HEK293 (cell line): ENCODE data around the gene DNAH12.

Experiments
- CTCF ChIA-PET: fragments of 350-600 bp; formaldehyde crosslinking; extraction: SDS; loops from one replicate; lab custom pipeline; 2021; ENCODE audit warnings: antibody characterized with exemption; lab: Yijun Ruan, JAX
- POLR2A ChIA-PET: fragments of 300-600 bp; formaldehyde crosslinking; extraction: SDS; loops from one replicate; lab custom pipeline; 2020; ENCODE audit warnings: antibody characterized with exemption, inconsistent platforms; lab: Yijun Ruan, JAX
- H3K27ac ChIP-seq: fragments of 200-500 bp; sonication (Bioruptor generic); 2 replicates; pipeline ENCODE4 v1.5.1; 2014; ENCODE audit warnings: low read depth, low read length, control low read depth, inconsistent platforms; ENCODE audit errors: extremely low read depth
- H3K36me3 ChIP-seq, 2 experiments: fragments of 200-500 bp in 1 of 2; sonication (Bioruptor generic) in 1 of 2; 1 replicate in 1 of 2; 2 replicates in 1 of 2; pipeline ENCODE4 v1.5.1; 2014 to 2017; ENCODE audit warnings: inconsistent platforms in 2 of 2, low read length in 2 of 2; ENCODE audit not compliant: control insufficient read depth in 2 of 2, insufficient read depth in 1 of 2
- H3K4me1 ChIP-seq: fragments of 200-500 bp; sonication (Bioruptor generic); 2 replicates; pipeline ENCODE4 v1.5.1; 2014; ENCODE audit warnings: mild to moderate bottlenecking, low read length, inconsistent platforms; ENCODE audit not compliant: control insufficient read depth, insufficient read depth
- H3K4me3 ChIP-seq: 2 replicates; pipeline ENCODE4 v1.5.1; 2011; ENCODE audit warnings: low read depth, mild to moderate bottlenecking, control low read depth, low read length, moderate library complexity
- H3K9me3 ChIP-seq: fragments of 200-500 bp; sonication (Bioruptor generic); 2 replicates; pipeline ENCODE4 v1.5.1; 2014; ENCODE audit warnings: low read depth, low read length, inconsistent platforms; ENCODE audit not compliant: control insufficient read depth, insufficient read depth
- GFI1B ChIP-seq: fragments of 450-650 bp; formaldehyde crosslinking; IDR thresholded peaks from 2 replicates; pipeline ENCODE4 v1.5.1; 2016; ENCODE audit warnings: missing biosample characterization, missing genetic modification characterization
- KLF16 ChIP-seq: fragments of 450-650 bp; formaldehyde crosslinking; IDR thresholded peaks from 2 replicates; pipeline ENCODE4 v1.5.1; 2017; ENCODE audit warnings: missing biosample characterization, missing genetic modification characterization
- PRDM1 ChIP-seq: fragments of 450-650 bp; formaldehyde crosslinking; IDR thresholded peaks from 2 replicates; pipeline ENCODE4; 2016; ENCODE audit warnings: missing biosample characterization, missing genetic modification characterization
- ZNF2 ChIP-seq: fragments of 450-650 bp; formaldehyde crosslinking; IDR thresholded peaks from 2 replicates; pipeline ENCODE4 v1.5.1; 2016; ENCODE audit warnings: missing biosample characterization, missing genetic modification characterization
- ZNF292 ChIP-seq: fragments of 450-650 bp; formaldehyde crosslinking; IDR thresholded peaks from 2 replicates; pipeline ENCODE4 v1.5.1; 2016; ENCODE audit warnings: low read depth, missing biosample characterization, missing genetic modification characterization, borderline replicate concordance
- ZNF335 ChIP-seq: fragments of 450-650 bp; formaldehyde crosslinking; conservative IDR thresholded peaks from 2 replicates; pipeline ENCODE4 v1.5.1; 2016; ENCODE audit warnings: missing biosample characterization, missing genetic modification characterization
- ZNF423 ChIP-seq: fragments of 450-650 bp; formaldehyde crosslinking; IDR thresholded peaks from 2 replicates; pipeline ENCODE4 v1.5.1; 2016; ENCODE audit warnings: missing biosample characterization, missing genetic modification characterization
- ZNF571 ChIP-seq: fragments of 450-650 bp; formaldehyde crosslinking; IDR thresholded peaks from 2 replicates; pipeline ENCODE4 v1.5.0; 2017; ENCODE audit warnings: missing biosample characterization, missing genetic modification characterization
- ZNF624 ChIP-seq: fragments of 450-650 bp; formaldehyde crosslinking; IDR thresholded peaks from 2 replicates; pipeline ENCODE4 v1.5.1; 2017; ENCODE audit warnings: missing biosample characterization, missing genetic modification characterization
- ZXDB ChIP-seq: fragments of 450-650 bp; formaldehyde crosslinking; IDR thresholded peaks from 2 replicates; pipeline ENCODE4 v1.5.1; 2016; ENCODE audit warnings: missing biosample characterization, missing genetic modification characterization
- TF ChIP-seq, protein P1 (sequence below): fragments of 450-650 bp; formaldehyde crosslinking; IDR thresholded peaks from 2 replicates; pipeline ENCODE4 v1.5.0; 2017; ENCODE audit warnings: missing biosample characterization, missing genetic modification characterization, borderline replicate concordance
- TF ChIP-seq, protein P2 (sequence below): fragments of 450-650 bp; formaldehyde crosslinking; IDR thresholded peaks from 2 replicates; pipeline ENCODE4 v1.5.1; 2016; ENCODE audit warnings: missing biosample characterization, missing genetic modification characterization, borderline replicate concordance
- TF ChIP-seq, protein P3 (sequence below): fragments of 450-650 bp; formaldehyde crosslinking; IDR thresholded peaks from 2 replicates; pipeline ENCODE4 v1.5.1; 2017; ENCODE audit warnings: missing biosample characterization, mild to moderate bottlenecking, missing genetic modification characterization, moderate library complexity
- TF ChIP-seq, protein P4 (sequence below): fragments of 450-650 bp; formaldehyde crosslinking; IDR thresholded peaks from 2 replicates; pipeline ENCODE4 v1.5.1; 2017; ENCODE audit warnings: missing biosample characterization, missing genetic modification characterization
- TF ChIP-seq, protein P5 (sequence below): fragments of 450-650 bp; IDR thresholded peaks from 2 replicates; pipeline ENCODE4 v1.5.1; 2018; ENCODE audit warnings: missing biosample characterization, mild to moderate bottlenecking, missing genetic modification characterization
- TF ChIP-seq, protein P6 (sequence below): fragments of 450-650 bp; formaldehyde crosslinking; IDR thresholded peaks from 2 replicates; pipeline ENCODE4 v1.5.1; 2016; ENCODE audit warnings: missing biosample characterization, missing genetic modification characterization
- TF ChIP-seq, protein P7 (sequence below): fragments of 450-650 bp; formaldehyde crosslinking; IDR thresholded peaks from 2 replicates; pipeline ENCODE4 v1.5.1; 2016; ENCODE audit warnings: missing biosample characterization, missing genetic modification characterization

DNAH12 gene

DNA sequence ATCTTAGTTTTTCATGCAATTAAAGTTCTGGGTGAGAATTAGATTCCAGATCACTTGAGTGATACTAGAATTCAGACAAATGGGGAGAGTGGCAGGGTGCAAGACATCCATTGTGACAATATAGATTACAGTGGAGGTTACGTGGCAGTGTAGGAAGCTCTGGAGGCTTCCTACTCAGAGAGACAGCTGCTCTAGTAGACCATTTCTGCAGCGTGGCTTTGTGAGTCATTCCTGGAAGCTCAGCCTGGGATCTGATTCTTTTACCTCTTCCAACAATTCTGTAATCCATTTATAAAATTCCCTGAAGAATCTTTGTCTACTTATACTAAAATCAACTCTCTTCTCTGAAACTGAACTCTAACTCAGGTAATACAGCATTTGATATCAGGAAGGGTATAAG, 161.2 kb downstream of the DNAH12 start:
- no peaks in the 10 kb centered on the region for H3K36me3 ChIP-seq
- no peaks in the 10 kb centered on the region for H3K9me3 ChIP-seq
- no peak overlapping the region for H3K27ac ChIP-seq
- H3K4me3 ChIP-seq: no peak overlapping the region
- POLR2A ChIA-PET: no interaction called here
- H3K4me1 ChIP-seq: no peaks in the 10 kb centered on the region
- CTCF ChIA-PET: interaction anchor here (0.6 kb wide), 1 partner anchor 141 kb away, joined by 3 read pairs; no protein-coding TSS in a partner anchor
- no peak for TF ChIP-seq ZNF335 (tag by site-specific recombination)
- TF ChIP-seq, protein P1, sequence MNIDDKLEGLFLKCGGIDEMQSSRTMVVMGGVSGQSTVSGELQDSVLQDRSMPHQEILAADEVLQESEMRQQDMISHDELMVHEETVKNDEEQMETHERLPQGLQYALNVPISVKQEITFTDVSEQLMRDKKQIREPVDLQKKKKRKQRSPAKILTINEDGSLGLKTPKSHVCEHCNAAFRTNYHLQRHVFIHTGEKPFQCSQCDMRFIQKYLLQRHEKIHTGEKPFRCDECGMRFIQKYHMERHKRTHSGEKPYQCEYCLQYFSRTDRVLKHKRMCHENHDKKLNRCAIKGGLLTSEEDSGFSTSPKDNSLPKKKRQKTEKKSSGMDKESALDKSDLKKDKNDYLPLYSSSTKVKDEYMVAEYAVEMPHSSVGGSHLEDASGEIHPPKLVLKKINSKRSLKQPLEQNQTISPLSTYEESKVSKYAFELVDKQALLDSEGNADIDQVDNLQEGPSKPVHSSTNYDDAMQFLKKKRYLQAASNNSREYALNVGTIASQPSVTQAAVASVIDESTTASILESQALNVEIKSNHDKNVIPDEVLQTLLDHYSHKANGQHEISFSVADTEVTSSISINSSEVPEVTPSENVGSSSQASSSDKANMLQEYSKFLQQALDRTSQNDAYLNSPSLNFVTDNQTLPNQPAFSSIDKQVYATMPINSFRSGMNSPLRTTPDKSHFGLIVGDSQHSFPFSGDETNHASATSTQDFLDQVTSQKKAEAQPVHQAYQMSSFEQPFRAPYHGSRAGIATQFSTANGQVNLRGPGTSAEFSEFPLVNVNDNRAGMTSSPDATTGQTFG (tag by site-specific recombination): no peak
- TF ChIP-seq, protein P2, sequence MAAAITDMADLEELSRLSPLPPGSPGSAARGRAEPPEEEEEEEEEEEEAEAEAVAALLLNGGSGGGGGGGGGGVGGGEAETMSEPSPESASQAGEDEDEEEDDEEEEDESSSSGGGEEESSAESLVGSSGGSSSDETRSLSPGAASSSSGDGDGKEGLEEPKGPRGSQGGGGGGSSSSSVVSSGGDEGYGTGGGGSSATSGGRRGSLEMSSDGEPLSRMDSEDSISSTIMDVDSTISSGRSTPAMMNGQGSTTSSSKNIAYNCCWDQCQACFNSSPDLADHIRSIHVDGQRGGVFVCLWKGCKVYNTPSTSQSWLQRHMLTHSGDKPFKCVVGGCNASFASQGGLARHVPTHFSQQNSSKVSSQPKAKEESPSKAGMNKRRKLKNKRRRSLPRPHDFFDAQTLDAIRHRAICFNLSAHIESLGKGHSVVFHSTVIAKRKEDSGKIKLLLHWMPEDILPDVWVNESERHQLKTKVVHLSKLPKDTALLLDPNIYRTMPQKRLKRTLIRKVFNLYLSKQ (tag by site-specific recombination): no peak
- TF ChIP-seq ZNF2: no peak
- no peak for TF ChIP-seq ZNF624 (tag by site-specific recombination)
- TF ChIP-seq ZNF292: no peak
- no peak for TF ChIP-seq ZNF423 (tag by site-specific recombination)
- TF ChIP-seq GFI1B: no peak
- TF ChIP-seq PRDM1 (tag by site-specific recombination): no peak
- TF ChIP-seq, protein P3, sequence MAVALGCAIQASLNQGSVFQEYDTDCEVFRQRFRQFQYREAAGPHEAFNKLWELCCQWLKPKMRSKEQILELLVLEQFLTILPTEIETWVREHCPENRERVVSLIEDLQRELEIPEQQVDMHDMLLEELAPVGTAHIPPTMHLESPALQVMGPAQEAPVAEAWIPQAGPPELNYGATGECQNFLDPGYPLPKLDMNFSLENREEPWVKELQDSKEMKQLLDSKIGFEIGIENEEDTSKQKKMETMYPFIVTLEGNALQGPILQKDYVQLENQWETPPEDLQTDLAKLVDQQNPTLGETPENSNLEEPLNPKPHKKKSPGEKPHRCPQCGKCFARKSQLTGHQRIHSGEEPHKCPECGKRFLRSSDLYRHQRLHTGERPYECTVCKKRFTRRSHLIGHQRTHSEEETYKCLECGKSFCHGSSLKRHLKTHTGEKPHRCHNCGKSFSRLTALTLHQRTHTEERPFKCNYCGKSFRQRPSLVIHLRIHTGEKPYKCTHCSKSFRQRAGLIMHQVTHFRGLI: no peak
- TF ChIP-seq, protein P4, sequence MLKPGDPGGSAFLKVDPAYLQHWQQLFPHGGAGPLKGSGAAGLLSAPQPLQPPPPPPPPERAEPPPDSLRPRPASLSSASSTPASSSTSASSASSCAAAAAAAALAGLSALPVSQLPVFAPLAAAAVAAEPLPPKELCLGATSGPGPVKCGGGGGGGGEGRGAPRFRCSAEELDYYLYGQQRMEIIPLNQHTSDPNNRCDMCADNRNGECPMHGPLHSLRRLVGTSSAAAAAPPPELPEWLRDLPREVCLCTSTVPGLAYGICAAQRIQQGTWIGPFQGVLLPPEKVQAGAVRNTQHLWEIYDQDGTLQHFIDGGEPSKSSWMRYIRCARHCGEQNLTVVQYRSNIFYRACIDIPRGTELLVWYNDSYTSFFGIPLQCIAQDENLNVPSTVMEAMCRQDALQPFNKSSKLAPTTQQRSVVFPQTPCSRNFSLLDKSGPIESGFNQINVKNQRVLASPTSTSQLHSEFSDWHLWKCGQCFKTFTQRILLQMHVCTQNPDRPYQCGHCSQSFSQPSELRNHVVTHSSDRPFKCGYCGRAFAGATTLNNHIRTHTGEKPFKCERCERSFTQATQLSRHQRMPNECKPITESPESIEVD (tag by site-specific recombination): no peak
- TF ChIP-seq, protein P5, sequence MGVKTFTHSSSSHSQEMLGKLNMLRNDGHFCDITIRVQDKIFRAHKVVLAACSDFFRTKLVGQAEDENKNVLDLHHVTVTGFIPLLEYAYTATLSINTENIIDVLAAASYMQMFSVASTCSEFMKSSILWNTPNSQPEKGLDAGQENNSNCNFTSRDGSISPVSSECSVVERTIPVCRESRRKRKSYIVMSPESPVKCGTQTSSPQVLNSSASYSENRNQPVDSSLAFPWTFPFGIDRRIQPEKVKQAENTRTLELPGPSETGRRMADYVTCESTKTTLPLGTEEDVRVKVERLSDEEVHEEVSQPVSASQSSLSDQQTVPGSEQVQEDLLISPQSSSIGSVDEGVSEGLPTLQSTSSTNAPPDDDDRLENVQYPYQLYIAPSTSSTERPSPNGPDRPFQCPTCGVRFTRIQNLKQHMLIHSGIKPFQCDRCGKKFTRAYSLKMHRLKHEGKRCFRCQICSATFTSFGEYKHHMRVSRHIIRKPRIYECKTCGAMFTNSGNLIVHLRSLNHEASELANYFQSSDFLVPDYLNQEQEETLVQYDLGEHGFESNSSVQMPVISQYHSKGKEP (tag by site-specific recombination): no peak
- no peak for TF ChIP-seq ZXDB (tag by site-specific recombination)
- TF ChIP-seq KLF16: no peak
- TF ChIP-seq, protein P6, sequence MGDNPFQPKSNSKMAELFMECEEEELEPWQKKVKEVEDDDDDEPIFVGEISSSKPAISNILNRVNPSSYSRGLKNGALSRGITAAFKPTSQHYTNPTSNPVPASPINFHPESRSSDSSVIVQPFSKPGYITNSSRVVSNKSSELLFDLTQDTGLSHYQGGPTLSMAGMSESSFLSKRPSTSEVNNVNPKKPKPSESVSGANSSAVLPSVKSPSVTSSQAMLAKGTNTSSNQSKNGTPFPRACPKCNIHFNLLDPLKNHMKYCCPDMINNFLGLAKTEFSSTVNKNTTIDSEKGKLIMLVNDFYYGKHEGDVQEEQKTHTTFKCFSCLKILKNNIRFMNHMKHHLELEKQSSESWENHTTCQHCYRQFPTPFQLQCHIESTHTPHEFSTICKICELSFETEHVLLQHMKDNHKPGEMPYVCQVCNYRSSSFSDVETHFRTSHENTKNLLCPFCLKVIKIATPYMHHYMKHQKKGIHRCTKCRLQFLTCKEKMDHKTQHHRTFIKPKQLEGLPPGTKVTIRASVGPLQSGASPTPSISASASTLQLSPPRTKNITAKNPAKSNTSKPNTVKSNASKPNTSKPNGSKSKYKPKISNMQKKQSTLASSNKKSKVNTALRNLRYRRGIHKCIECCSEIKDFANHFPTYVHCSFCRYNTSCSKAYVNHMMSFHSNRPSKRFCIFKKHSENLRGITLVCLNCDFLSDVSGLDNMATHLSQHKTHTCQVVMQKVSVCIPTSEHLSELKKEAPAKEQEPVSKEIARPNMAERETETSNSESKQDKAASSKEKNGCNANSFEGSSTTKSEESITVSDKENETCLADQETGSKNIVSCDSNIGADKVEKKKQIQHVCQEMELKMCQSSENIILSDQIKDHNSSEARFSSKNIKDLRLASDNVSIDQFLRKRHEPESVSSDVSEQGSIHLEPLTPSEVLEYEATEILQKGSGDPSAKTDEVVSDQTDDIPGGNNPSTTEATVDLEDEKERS (tag by site-specific recombination): no peak
- TF ChIP-seq ZNF571 (tag by site-specific recombination): no peak
- TF ChIP-seq, protein P7, sequence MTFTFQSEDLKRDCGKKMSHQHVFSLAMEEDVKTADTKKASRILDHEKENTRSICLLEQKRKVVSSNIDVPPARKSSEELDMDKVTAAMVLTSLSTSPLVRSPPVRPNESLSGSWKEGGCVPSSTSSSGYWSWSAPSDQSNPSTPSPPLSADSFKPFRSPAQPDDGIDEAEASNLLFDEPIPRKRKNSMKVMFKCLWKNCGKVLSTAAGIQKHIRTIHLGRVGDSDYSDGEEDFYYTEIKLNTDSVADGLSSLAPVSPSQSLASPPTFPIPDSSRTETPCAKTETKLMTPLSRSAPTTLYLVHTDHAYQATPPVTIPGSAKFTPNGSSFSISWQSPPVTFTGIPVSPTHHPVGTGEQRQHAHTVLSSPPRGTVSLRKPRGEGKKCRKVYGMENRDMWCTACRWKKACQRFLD (tag by site-specific recombination): no peak
